Kidney (tissue), 14 donors: Measurements from ENCODE around the gene PDSS1. TPM values are rescaled to one million over a fixed set of nuclear protein-coding genes. Genes with fewer than 3 reads are reported as not detected.

ENCODE experiments used
- DNase-seq, 5 donors: peaks; one replicate each; pipeline ENCODE4 v3.0.0-alpha.2; 2013 to 2020
- FAIRE-seq: peaks from 2 replicates; lab custom pipeline; 2012; peaks lifted over from hg19 to GRCh38; lab: Jason Lieb, UNC
- H3K27ac ChIP-seq, 2 donors: one replicate each; pipeline ENCODE4 v1.7.0; 2013; ENCODE audit warnings: low read depth in 2 of 2, low read length in 2 of 2, inconsistent platforms in 1 of 2
- H3K27me3 ChIP-seq: one replicate; pipeline ENCODE4 v1.7.1; 2013; ENCODE audit warnings: low read length, inconsistent platforms; ENCODE audit not compliant: control insufficient read depth, insufficient read depth
- H3K36me3 ChIP-seq, 3 donors: one replicate each; pipeline versions ENCODE4 v1.7.0 to v1.7.1; 2013; ENCODE audit warnings: low read length in 3 of 3, control low read depth in 1 of 3, inconsistent platforms in 1 of 3; ENCODE audit not compliant: insufficient read depth in 3 of 3, control insufficient read depth in 2 of 3
- H3K4me1 ChIP-seq, 3 donors: one replicate each; pipeline versions ENCODE4 v1.7.0 to v1.7.1; 2013; ENCODE audit warnings: low read length in 3 of 3, inconsistent platforms in 1 of 3, low read depth in 1 of 3; ENCODE audit not compliant: control insufficient read depth in 2 of 3, insufficient read depth in 2 of 3
- H3K4me3 ChIP-seq, 3 donors: one replicate each; pipeline versions ENCODE4 v1.7.0 to v1.8.1; 2013; ENCODE audit warnings: low read length in 3 of 3, control low read depth in 1 of 3, inconsistent platforms in 1 of 3
- H3K9ac ChIP-seq, 3 donors: one replicate each; pipeline versions ENCODE4 v1.7.0 to v1.7.1; 2013; ENCODE audit warnings: low read length in 3 of 3, control low read depth in 1 of 3, inconsistent platforms in 1 of 3
- H3K9me3 ChIP-seq, 3 donors: one replicate each; pipeline versions ENCODE4 v1.7.0 to v1.7.1; 2013; ENCODE audit warnings: low read length in 3 of 3, control low read depth in 1 of 3, inconsistent platforms in 1 of 3; ENCODE audit not compliant: control insufficient read depth in 2 of 3, insufficient read depth in 1 of 3
- CTCF ChIP-seq: IDR thresholded peaks from 3 replicates; pipeline ENCODE4 v1.5.1; 2012; ENCODE audit warnings: mild to moderate bottlenecking, moderate library complexity, borderline replicate concordance; ENCODE audit not compliant: insufficient read depth; ENCODE audit errors: extremely low read depth
- intact Hi-C: fragments of 100-400 bp; cut with DNase I; formaldehyde crosslinking; loops from one replicate; pipeline ENCODE4 v1.11.1; 2022
- polyA plus RNA-seq: library from polyadenylated mRNA; stranded (reverse); fragments of 350-450 nt; fragmentation: Illumina TruSeq; extraction: RNeasy Lipid Tissue Mini Kit (QIAGEN cat#74804); gene quantifications from one replicate; pipeline ENCODE4 v1.2.3, GENCODE V29; 2014; ENCODE audit warnings: low read depth, low replicate concordance; ENCODE audit not compliant: insufficient read depth
- total RNA-seq: library from RNA; stranded (reverse); fragmentation: NEBNext Ultra II Directional; extraction: Animal tissue kit (Norgen Biotek cat#: 25700); gene quantifications from one replicate; pipeline ENCODE4 v1.2.1, GENCODE V29; 2021
- donor health status: control.
- donor health status: control.
- donor health status: control.
- donor health status: control.
- donor health status: control.
- donor health status: DM: yes; HTN: yes; CAD: no.
- donor health status: Normal renal cell carcinoma (clear cell type).

Gene PDSS1
- total and polyA plus RNA-seq, 2 donors from 2014 or later = 5.2 to 11.8 TPM

GRCh38 chr10:26699631-26700030 lies 2.1 kb downstream of the PDSS1 start:
- Histone ChIP-seq H3K36me3 (no peaks in the 10 kb centered on the region), H3K4me3 (no peak overlapping the region), H3K9me3 (no peaks in the 10 kb centered on the region), H3K27me3 (no peaks in the 10 kb centered on the region), H3K4me1 (peaks cover 0 to 7% (median 6%) of the 10 kb centered on the region in 3 donors), H3K9ac (no peak overlapping the region), H3K27ac (no peak overlapping the region)
- TF ChIP-seq CTCF = no peak
- DNase-seq = no peak
- intact Hi-C loops = no loop called here
- FAIRE-seq = no peak

- intact Hi-C loops = no loop called here
- DNase-seq (no peak), FAIRE-seq (no peak)
- Histone ChIP-seq H3K36me3 (no peaks in the 10 kb centered on the region), H3K9me3 (no peaks in the 10 kb centered on the region), H3K27ac (no peak overlapping the region), H3K9ac (no peak overlapping the region), H3K4me3 (no peak overlapping the region), H3K27me3 (no peaks in the 10 kb centered on the region), H3K4me1 (peaks cover 0 to 9% (median 6%) of the 10 kb centered on the region in 3 donors)
- no peak for TF ChIP-seq CTCF
Measured at GRCh38 chr10:26700884-26701630, 3.6 kb downstream of the PDSS1 start.

GRCh38 chr10:26703096-26703495 lies 5.6 kb downstream of the PDSS1 start:
- peaks cover 0 to 9% (median 3%) of the 10 kb centered on the region in 3 donors for H3K36me3 ChIP-seq
- H3K9me3 ChIP-seq = no peaks in the 10 kb centered on the region
- TF ChIP-seq CTCF = no peak
- no peak overlapping the region for H3K9ac ChIP-seq
- peak overlapping the region in 1 of 3 donors; percentile 17 for H3K4me3 ChIP-seq
- H3K27ac ChIP-seq = no peak overlapping the region
- intact Hi-C loops = no loop called here
- H3K4me1 ChIP-seq = peaks cover 0 to 9% (median 6%) of the 10 kb centered on the region in 3 donors
- FAIRE-seq (no peak), DNase-seq (peak in 1 of 5 donors; percentile 6)
- no peaks in the 10 kb centered on the region for H3K27me3 ChIP-seq
